GM18498 (cell line): ENCODE results near the gene AURKAIP1.
"Not testable (repeated sequence)": the region's sequence is repeated elsewhere in the genome, so short reads cannot be mapped to it uniquely, and the experiment has no call there.

Source experiments
- ATAC-seq: cut with Tn5 transposase; IDR thresholded peaks from one replicate; pipeline ENCODE4 v1.9.1; 2021; ENCODE audit warnings: mild to moderate bottlenecking, moderate library complexity; ENCODE audit not compliant: unreplicated experiment

AURKAIP1 gene

DNA sequence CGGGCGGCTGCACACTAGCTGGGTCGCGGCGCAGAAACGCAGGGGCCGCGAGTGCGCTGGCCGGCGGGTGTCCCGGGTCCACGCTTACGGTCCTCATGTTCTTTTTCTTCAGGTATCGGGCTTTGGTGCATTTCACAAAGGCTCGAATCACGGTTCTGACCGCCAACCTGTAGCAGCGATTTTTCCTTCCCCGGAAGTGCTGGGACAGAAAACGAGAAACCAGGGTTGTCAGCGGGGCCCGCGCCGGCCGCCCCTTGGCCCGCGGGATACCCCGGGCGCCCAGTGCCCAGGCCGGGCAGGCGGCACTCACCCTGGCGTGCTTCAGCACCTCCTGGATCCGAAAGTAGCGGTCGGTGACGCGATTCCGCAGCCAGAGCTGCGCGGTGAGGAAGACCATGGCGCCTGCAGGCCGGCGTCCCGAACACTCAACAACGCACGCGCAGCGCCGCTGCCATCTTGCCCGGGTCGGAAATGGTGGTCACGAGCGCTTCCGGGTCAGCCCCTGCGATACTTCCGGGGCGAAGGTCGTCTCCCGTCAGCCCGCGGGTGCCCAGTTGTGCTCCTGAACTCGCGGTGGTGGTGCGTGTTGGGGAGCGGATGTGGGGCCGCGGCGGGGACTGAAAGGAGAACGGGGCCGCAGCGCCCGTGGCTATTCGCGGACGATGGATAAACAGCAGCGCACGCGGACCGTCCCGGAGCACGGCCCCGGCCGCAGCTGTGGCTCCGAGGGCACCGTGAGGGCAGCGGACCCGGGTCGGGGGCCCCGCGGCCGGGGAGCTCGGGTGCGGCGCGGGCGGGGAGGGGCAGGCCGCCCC lies 32.0 kb upstream of the AURKAIP1 start, which contains the start of gene MRPL20:
TSS of gene MRPL20 (minus strand) at position 473 of the 815 bp plus-strand sequence. CDS start at position 397, 76 bp downstream.
- ATAC-seq, result peak; percentile 92

DNA sequence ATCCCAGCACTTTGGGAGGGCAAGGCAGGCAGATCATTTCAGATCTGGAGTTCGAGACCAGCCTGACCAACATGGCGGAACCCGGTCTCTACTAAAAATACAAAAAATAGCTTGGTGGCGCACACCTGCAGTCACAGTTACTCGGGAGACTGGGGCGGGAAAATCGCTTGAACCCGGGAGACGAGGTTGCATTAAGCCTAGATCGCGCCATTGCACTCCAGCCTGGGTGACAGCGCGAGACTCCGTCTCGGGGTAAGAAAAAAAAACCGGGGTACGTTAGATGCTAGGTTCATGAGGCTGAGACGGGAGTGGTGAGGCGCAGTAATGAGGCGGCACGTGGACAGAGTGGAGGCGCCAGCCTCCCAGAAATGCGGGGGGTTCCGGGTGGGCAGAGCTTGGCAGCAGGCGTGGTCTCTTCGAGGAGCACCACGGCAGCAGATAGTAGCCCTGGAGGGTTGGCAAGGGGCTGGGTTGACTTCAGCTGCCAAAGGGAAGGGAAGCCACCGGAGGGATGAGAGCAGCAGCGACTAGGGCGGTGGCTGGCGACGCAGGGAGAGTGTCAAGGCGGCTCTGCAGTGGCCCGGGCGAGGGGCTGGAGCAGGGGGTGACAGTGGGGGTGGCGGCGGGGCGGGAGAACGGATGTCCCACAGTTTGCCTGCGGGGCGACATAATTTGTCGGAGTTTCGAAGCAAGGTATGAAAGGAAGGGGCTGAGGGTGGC lies 31.3 kb upstream of the AURKAIP1 start:
- no peak for ATAC-seq

DNA sequence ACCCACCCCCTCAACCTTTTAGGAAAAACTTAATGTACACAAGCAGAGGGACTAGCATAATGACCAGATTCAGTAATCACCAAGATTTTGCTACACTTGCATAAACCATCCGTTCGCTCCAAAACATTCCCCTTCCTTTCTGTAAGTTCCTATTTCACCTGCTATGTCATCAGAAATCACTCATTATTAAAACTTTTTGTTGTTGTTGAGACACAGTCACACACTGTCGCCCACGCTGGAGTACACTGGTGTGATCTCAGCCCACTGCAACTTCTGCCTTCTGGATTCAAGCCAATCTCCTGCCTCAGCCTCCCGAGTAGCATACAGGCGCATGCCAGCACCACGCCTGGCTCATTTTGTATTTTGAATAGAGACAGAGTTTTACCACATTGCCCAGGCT lies 28.6 kb upstream of the AURKAIP1 start:
- ATAC-seq, result no peak

DNA sequence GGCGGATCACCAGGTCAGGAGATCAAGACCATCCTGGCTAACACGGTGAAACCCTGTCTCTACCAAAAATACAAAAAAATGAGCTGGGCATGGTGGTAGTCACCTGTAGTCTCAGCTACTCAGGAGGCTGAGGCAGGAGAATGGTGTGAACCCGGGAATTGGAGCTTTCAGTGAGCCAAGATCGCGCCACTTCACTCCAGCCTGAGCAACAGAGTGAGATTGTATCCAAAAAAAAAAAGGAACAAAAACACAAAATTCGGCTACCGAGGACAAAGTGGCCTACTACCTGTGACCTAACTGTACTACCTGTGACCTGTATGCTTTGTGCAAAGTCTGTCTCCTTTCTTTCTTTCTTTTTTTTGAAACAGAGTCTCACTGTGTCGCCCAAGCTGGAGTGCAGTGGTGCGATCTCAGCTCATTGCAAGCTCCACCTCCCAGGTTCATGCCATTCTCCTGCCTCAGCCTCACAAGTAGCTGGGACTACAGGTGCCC lies 27.9 kb upstream of the AURKAIP1 start:
- not testable (repeated sequence) for ATAC-seq

DNA sequence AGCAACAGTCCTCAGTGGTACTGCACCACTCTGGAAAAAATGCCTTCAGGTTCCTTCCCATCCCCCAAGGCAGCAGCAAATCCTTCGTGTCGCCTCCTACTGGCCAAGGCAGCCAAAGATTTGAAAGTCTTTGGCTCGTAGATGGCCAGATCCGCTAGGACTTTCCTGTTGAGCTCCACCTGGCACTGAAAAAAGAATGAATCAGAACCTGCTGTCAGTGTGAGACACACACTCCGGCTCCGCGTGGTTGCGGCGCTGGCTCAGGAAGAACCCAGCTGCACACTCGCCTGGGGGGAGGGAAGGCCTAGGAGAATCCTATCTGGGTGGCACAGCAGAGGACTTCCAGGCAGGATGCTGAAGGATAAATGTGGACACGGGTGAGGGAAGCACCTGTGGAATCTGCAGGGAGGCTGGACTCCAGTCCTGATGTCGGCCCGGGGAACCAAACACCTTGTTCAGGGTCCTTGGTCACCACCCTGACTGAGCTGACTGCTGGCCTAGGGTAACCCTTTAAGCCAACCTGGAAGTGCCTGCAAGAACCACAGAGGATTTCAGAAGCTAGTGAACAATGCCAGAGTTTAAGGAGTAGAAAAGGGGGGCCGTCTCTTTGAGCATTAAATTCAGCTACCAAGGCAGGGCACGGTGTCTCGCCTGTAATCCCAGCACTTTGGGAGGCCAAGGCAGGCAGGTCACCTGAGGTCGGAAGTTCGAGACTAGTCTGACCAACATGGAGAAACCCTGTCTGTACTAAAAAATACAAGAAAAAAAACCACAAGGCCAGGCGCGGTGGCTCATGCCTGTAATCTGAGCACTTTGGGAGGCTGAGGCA lies 27.3 kb upstream of the AURKAIP1 start:
- ATAC-seq, result no peak

DNA sequence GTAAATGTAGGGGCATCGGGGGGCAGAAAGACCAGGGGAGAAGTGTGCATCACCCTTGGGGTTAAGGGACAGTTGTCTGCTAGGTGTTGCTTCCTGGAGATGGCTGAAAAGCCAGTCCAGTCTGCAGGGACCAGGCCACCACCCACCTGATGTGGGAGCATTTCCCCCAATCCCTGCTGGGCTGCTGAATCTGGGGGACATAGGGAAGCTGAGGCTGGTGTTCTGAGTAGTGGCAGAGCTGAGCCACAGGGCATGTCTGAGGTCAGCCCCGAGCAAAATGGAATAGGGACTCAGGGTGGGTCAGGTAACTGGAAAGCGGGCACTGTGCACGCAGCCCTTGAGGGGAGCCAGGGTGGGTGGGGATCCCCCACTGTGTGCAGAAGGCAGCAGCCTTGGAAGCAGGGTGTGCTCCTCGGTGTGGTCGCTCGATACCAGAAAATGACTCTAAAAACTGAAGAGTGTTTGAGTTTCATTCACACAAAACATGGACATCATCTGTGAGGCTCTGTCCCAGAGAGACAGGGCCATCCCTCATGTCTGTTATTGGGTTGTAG lies 26.5 kb upstream of the AURKAIP1 start:
- no peak for ATAC-seq

DNA sequence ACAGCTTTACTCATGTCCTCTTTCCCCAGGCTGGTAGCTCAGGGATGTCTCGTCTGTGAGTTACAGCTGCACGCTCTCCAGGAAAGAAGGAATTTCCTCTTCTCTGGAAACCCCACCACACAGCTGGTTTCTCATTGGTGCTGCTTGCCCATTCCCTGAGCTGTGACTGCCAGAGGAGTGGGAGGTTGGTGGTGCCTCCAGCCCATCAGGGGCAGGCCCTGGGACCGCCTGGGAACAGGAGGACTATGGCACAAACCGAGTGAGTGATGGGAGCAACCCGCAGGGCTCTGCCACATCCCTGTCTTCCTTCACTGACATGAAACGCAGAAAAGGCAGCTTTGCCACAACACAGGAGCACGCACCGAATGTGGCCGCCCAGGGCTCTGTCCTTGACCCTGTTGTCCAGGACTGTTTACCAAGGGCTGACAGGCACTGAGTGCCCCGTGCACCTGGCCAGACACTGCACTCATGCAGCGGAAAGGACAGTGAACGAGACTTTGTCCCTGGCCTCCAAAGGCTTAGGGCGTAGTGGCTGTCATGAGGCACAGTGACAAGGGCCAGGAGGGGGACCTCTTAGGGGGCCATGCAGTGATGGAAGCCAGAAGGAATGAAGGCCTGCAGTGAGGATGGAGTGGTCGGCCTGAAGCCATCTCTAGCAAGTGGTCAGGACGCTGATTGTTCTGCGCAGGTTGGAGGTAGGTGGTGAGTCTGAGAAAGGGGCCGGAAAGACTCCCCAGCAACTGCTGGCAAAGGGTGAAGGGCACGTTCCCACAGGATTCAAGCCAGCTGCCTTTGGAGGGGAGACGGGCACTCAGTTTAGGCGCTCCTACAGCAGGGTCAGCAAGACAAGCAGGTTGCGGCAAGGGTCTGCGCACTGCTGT lies 25.8 kb upstream of the AURKAIP1 start:
- ATAC-seq, result no peak

DNA sequence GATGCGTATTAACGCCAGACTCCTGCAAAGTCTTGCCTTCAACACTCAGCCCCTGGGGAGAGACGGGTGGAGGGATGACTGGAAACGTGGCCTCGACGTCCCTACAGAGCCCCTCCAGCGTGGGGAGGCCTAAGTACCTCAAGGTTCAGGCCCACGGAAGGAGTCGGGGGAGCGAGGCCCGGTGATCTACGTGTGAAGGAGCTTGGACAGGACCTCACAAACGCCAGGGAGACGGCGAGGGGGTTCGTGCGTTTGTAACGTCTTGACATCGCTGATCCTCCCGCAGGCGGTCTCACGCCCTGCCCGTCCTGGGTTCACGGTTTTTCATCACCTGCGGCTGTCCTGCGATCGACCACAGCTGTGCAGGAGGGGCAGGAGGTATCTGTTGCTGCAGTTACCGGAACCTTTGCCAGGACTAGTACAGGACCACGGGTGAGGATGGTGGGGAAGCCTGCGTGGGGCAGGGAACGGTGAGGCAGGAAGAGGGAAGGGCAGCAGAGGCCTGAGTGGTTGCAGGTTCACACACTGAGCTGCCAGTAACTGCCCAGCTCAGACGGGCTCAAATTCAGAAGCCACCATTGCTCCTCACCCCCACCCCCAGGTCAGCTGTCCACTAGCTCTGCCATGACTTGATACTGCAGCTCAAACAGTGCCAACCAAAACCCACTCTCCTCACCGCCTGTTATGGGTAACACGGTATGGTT lies 25.0 kb upstream of the AURKAIP1 start:
- ATAC-seq, result no peak

DNA sequence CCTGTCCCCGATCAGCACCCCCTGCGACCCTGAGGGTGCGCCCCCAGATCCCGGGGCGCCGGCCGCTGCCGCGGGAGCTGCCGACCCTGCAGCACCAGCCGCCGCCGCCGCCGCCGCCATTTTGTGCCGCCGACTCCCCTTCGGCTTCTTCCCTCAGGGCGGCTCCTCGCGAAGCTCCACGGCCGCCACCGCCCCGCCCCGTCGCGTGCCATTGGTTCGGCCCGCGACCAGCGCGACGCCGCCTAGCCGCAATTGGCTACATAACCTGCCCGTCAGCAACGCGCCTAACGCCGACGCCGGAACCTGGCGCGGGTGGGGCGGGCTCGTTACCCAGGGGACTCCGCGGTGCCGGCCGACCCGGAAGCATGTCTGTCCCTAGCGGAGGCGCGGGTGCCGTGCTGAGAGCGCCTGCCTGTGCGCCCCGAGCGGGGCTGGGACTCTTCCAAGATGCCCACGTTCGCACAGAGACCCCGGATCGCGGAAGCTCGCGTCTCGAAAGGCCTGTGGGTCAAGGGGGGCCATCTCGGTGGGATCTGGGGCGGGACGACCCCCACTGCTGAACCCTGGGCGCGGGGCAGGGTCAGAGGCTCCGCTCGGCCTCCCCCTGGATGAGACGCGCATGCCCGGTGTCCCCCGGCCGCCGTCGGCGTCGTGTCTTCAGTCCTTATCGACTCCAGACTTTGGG lies 24.3 kb upstream of the AURKAIP1 start, which contains the start of gene CCNL2:
TSS of gene CCNL2 (minus strand) at position 149 of the 685 bp plus-strand sequence. CDS start at position 120, 29 bp downstream.
- ATAC-seq, result peak; percentile 94

DNA sequence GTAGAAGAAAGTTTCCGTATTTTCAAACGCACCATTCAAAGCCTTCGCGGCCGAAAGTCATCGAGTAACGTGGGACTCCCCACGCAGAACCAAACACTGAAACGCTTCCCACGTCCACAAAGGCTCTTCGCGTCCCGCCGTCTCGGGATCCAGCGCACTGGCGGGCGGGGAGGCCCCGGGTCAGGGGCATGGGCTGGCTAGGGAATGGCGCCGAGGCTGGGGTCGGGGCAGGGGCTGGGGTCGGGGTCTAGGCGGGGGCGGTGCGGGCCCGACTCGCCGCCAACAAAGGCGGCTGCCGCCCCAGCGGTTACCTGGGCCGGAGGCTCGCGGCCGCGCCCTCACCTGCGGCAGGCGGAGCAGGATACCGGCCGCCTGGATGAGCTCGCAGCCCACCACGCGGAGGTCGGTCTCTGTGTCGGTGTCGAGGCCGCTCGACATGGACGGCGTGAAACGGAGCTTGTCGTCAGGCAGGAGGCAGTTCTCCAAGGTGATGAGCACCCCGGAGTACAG lies 23.7 kb upstream of the AURKAIP1 start:
- ATAC-seq, result peak; percentile 25

DNA sequence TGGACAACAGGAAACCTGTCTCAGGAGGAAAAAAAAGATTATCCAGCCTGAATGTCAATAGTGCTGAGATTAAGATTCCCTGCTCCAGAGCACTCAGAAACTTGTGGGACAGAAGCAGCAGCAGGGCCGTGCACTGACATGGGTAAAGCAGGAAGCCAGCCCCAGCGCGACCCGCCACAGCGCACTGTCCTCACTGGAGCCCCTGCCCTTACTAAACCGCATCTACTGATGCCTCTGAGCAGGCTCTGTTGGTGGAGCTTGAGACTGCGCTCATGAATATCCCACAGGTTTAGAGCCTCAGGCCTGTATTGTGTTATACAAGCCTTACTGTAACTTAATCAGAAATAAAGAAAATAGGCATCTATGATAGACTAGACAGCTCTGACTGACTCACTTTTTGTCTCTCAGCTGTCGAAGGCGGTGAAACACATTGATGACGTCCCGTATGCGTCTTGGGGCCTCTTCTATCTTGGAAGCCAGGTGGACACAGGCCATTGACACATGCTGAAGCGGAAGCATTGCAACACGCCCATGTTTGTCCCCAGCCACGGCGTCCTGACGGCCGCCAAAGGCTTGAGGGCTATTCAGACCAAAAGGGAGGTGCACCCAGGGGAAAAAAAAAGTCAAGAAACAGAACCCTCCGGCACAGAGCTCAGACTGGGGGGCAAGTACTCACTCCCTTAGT lies 23.0 kb upstream of the AURKAIP1 start:
- ATAC-seq, result no peak

DNA sequence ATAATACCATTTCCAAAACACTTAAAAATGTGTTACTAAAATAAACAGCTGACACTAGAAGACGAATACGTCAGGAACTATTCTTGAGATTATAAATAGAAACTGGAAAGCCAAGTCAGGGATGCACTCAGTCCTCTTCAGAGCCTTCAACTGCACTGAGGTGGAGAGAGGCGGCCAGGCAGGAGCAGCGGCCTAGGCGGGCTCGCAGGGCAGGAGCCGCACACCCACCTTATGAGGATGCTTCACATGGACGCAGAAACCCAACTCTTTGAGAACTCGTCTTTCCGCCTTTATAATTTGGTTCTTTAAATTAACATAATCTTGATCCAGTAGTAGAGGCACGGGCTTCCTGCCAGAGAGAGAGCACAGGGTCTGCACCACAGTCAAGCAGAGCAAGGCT lies 20.2 kb upstream of the AURKAIP1 start:
- no peak for ATAC-seq

DNA sequence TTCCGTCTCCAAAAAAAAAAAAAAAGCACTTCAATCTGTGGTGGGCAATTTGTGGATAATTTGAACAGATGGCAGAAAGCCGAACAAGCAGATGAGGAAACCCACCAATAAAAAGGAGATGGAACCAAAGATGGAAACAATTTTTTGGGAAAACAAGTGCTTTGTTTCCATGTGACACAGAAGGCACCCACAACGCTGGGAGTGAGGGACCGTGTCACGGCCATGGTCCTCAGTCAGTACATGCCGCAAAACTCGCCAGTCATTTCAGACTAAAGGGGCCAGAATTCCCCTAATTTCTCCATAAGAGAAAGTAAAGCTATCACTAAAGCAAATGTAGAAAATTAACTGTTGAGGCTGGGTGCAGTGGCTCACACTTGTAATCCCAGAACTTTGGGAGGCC lies 19.1 kb upstream of the AURKAIP1 start:
- ATAC-seq, result no peak

DNA sequence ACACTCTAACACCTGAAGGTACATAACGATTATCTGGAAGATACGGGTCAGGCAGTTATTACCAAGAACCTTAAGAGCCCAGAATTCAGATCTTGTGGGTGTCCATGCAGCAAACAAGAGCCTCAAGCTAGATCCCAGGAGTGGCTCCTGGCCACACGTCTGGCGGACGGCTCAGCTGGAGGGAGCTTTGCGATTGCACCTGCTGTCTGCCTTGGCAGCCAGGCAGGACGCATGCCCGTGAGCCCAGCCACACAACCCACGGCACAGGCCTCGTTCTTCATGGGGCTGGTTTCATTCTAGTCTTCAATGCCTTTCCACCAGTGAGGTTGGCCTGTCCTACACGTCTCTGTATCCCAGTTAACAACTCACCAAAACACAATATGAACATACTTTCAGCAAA lies 18.4 kb upstream of the AURKAIP1 start:
- no peak for ATAC-seq

DNA sequence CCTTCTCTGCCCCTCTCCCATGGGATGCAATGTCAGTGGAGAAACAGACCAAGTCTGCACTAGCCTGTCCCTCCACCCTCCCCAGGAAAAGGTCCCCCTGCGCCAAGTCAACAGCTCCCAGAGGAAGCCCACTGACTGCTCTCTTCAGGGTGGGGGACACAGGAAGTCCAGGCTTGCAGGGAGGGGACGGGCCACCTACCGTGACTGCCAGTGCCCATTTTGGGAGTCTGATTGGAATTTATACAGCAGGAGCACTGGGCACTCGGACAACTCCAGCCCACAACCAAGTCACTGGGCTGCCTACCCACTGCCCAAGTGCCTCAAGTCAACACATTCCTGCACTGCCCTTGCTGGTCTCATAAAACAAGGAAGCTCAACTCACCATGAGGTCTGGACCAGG lies 18.0 kb upstream of the AURKAIP1 start:
- ATAC-seq, result no peak

DNA sequence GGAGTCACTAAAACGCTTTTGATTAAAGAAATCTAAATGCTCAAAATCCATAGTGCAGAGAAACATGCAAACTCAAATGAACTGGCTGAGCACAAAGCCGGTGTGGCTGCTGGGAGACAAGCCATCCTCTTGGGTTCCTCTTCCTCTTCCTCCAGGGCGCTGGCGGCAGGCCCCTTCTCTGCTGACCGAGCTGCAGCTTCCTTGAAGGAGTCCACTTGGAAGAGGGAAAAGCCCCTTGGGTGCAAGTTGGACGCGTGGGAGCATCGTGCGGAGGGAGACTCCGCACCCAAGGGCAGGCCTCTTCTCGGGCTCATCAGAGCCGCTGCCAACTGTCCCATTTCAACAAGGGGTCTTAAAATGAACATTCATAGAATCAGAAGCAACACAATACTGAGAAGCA lies 16.2 kb upstream of the AURKAIP1 start:
- ATAC-seq, result no peak

DNA sequence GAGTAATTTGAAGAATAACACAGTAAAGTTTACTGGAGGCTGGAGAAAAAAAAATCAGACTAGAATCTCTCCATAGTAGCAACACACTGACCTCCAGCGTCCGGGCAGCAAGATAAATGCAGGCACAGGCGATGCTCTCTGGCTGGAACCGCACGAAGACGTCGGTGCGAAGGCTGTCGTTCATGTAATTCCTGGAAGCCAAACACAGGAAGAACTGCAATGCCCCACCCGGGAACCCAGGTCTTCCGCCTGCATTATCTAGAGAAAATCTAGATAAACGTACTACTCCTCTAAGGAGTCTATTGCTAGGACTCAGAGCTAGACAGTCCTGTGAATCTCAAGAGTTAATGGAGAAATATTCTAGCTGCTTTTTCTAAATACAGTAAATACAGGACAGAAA lies 15.7 kb upstream of the AURKAIP1 start:
- ATAC-seq, result no peak

DNA sequence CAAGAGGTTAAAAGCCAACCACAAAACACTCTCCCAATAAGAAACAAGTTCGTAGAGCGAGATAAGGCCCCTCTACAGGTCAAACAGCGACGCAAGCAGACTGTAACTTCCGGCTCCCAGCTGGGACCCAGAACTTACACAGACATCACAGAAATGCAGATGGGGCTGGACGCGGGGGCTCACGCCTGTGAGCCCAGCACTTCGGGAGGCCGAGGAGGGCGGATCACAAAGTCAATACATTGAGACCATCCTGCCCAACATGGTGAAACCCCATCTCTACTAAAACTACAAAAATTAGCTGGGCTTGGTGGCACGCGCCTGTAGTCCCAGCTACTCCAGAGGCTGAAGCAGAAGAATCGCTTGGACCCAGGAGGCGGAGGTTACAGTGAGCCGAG lies 13.1 kb upstream of the AURKAIP1 start:
- ATAC-seq, result no peak
